Body of pancreas (tissue), 4 donors: Measurements from ENCODE around the gene ZNF32. TPM values are rescaled to one million over a fixed set of nuclear protein-coding genes. Genes with fewer than 3 reads are reported as not detected.

Experiments
- ATAC-seq: fragments of 150-250 bp; one replicate; pipeline ENCODE4 v1.9.1; 2016
- DNase-seq, 4 donors: peaks; one replicate each; pipeline ENCODE4 v3.0.0-alpha.2; 2019
- H3K27ac ChIP-seq, 4 donors: fragments of 200-600 bp; sonication (generic); 1 replicate in 3 of 4; 2 replicates in 1 of 4; pipeline versions ENCODE4 v1.5.1 to v1.6.1; 2016 to 2019; ENCODE audit warnings: mild to moderate bottlenecking in 1 of 4, mixed read lengths in 1 of 4, moderate library complexity in 1 of 4
- H3K27me3 ChIP-seq, 2 donors: fragments of 200-600 bp; sonication (generic); one replicate each; pipeline ENCODE4 v1.6.0; 2016; ENCODE audit warnings: mild to moderate bottlenecking in 1 of 2
- H3K36me3 ChIP-seq, 2 donors: fragments of 200-600 bp; sonication (generic); replicated peaks in 1 of 2; 2 replicates each; pipeline ENCODE4 v1.5.1; 2016; ENCODE audit warnings: low read depth in 2 of 2; ENCODE audit not compliant: insufficient read depth in 1 of 2
- H3K4me1 ChIP-seq: fragments of 200-600 bp; sonication (generic); one replicate; pipeline ENCODE4 v1.6.0; 2016
- H3K4me3 ChIP-seq, 2 donors: fragments of 200-600 bp; sonication (generic); 1 replicate in 1 of 2; 2 replicates in 1 of 2; pipeline ENCODE4 v1.5.1; 2016 to 2019
- H3K9me3 ChIP-seq, 3 donors: fragments of 200-600 bp; sonication (generic); 1 replicate in 2 of 3; 2 replicates in 1 of 3; pipeline ENCODE4 v1.5.1; 2016
- CTCF ChIP-seq, 7 experiments: fragments of 450-650 bp in 4 of 7; fragments of 200-600 bp in 3 of 7; sonication (generic) in 3 of 7; IDR thresholded peaks; one replicate each; pipeline ENCODE4 v1.5.1; 2016 to 2019; ENCODE audit warnings: antibody characterized with exemption in 7 of 7
- POLR2A ChIP-seq, 3 donors: fragments of 450-650 bp; IDR thresholded peaks; one replicate each; pipeline ENCODE4 v1.6.1; 2016; ENCODE audit warnings: antibody characterized with exemption in 3 of 3, mild to moderate bottlenecking in 2 of 3
- WGBS, 2 donors: methylation state at CpG; one replicate each; pipeline ENCODE4 v1.1.5; 2017; 5-methylcytosine and 5-hydroxymethylcytosine counted together
- intact Hi-C: fragments of 100-400 bp; cut with DNase I; formaldehyde crosslinking; loops from one replicate; pipeline ENCODE4 v1.15.1; 2023
- total RNA-seq, 2 donors: library from RNA; depleted of rRNA; stranded (reverse); fragments of >200 nt; gene quantifications; one replicate each; pipeline ENCODE4 v1.1.0, GENCODE V29; 2016

ZNF32 gene
- total RNA-seq, 2 donors from 2014 or later = 31.6 to 47.5 TPM

GRCh38 chr10:43691485-43691884 lies 42.8 kb upstream of the ZNF32 start:
- Histone ChIP-seq H3K27ac (no peak overlapping the region), H3K27me3 (no peaks in the 10 kb centered on the region), H3K4me1 (peaks cover 23% of the 10 kb centered on the region), H3K4me3 (no peak overlapping the region), H3K9me3 (no peaks in the 10 kb centered on the region), H3K36me3 (no peaks in the 10 kb centered on the region)
- DNase-seq (no peak), ATAC-seq (no peak)
- WGBS, 2 donors = 68 to 86% methylated on average over 2 of the region's 2 CpGs
- intact Hi-C loops = loop anchor here (10.0 kb wide), 1 partner anchor 93 kb away; no protein-coding TSS in a partner anchor
- TF ChIP-seq POLR2A (IDR thresholded peaks at IDR 0.05) (no peak), CTCF (IDR thresholded peaks at IDR 0.05) (peak in 1 of 7 experiments; percentile 11)

GRCh38 chr10:43689955-43690771 lies 41.5 kb upstream of the ZNF32 start:
- 1% methylated on average over 36 to 65 of the region's 65 CpGs for WGBS, 2 donors
- Histone ChIP-seq H3K27ac (peak overlapping the region; percentile 68 to 87 (median 85)), H3K9me3 (no peaks in the 10 kb centered on the region), H3K4me1 (peaks cover 36% of the 10 kb centered on the region), H3K36me3 (no peaks in the 10 kb centered on the region), H3K4me3 (peak overlapping the region; percentile 29 to 32), H3K27me3 (no peaks in the 10 kb centered on the region)
- peak; percentile 83 to 90 (median 88) for DNase-seq
- TF ChIP-seq CTCF (IDR thresholded peaks at IDR 0.05) (peak; percentile 83 to 97 (median 94)), POLR2A (IDR thresholded peaks at IDR 0.05) (peak; percentile 68 to 86 (median 84))
- ATAC-seq = peak; percentile 92
- intact Hi-C loops = loop anchor here (5.0 to 10.0 kb wide), 2 partner anchors 95 to 702 kb away; no protein-coding TSS in a partner anchor

GRCh38 chr10:43689618-43689954 lies 40.9 kb upstream of the ZNF32 start:
- TF ChIP-seq POLR2A (IDR thresholded peaks at IDR 0.05) (no peak), CTCF (IDR thresholded peaks at IDR 0.05) (no peak)
- Histone ChIP-seq H3K27ac (peak overlapping the region; percentile 43 to 87 (median 85)), H3K27me3 (no peaks in the 10 kb centered on the region), H3K9me3 (no peaks in the 10 kb centered on the region), H3K36me3 (no peaks in the 10 kb centered on the region), H3K4me3 (peak overlapping the region; percentile 0 to 29), H3K4me1 (peaks cover 40% of the 10 kb centered on the region)
- DNase-seq (peak; percentile 71 to 78 (median 76)), ATAC-seq (peak; percentile 77)
- 0 to 1% methylated on average over 24 to 25 of the region's 25 CpGs for WGBS, 2 donors
- intact Hi-C loops = loop anchor here (5.0 kb wide), 1 partner anchor 703 kb away; no protein-coding TSS in a partner anchor

GRCh38 chr10:43689007-43689491 lies 40.4 kb upstream of the ZNF32 start:
- Histone ChIP-seq H3K27me3 (no peaks in the 10 kb centered on the region), H3K36me3 (no peaks in the 10 kb centered on the region), H3K4me3 (no peak overlapping the region), H3K27ac (peak overlapping the region in 2 of 4 donors; percentile 84 to 87), H3K4me1 (peaks cover 40% of the 10 kb centered on the region), H3K9me3 (no peaks in the 10 kb centered on the region)
- DNase-seq (no peak), ATAC-seq (no peak)
- WGBS, 2 donors = 71 to 80% methylated on average over 23 to 25 of the region's 25 CpGs
- intact Hi-C loops = loop anchor here (5.0 kb wide), 1 partner anchor 703 kb away; no protein-coding TSS in a partner anchor
- TF ChIP-seq CTCF (IDR thresholded peaks at IDR 0.05) (no peak), POLR2A (IDR thresholded peaks at IDR 0.05) (no peak)
